ENCODE results near the gene RNF4. TPM values are rescaled to one million over a fixed set of nuclear protein-coding genes. Genes with fewer than 3 reads are reported as not detected.

Gene RNF4
- total and polyA plus RNA-seq, 2 donors (not counting 1 experiment from before 2014, with no cell fraction given), result 45.6 to 72.4 TPM

- DNase-seq (ENCODE audit: low read depth in 2 of 2), result no peak
- Histone ChIP-seq H3K4me3 (replicated peaks in 1 of 4; ENCODE audit: control extremely low read depth in 1 of 4, insufficient read depth in 1 of 4, low read depth in 3 of 4, low read length in 4 of 4) (no peak overlapping the region), H3K27ac (ENCODE audit: insufficient read depth, low read length) (no peak overlapping the region), H2AFZ (ENCODE audit: low read length) (no peak overlapping the region), H3K36me3 (ENCODE audit: control insufficient read depth, insufficient read depth, low read length) (no peaks in the 10 kb centered on the region), H3K9me3 (ENCODE audit: control insufficient read depth, insufficient read depth, low read depth, low read length) (no peaks in the 10 kb centered on the region), H3K9ac (ENCODE audit: insufficient read depth, low read length) (no peak overlapping the region), H3K4me1 (ENCODE audit: control insufficient read depth, extremely low read depth, insufficient read depth, low read length) (no peaks in the 10 kb centered on the region), H4K20me1 (ENCODE audit: control insufficient read depth, extremely low read depth, insufficient read depth, low read length) (no peaks in the 10 kb centered on the region), H3K79me2 (ENCODE audit: control insufficient read depth, insufficient read depth, low read length) (no peaks in the 10 kb centered on the region), H3K4me2 (ENCODE audit: extremely low read depth, insufficient read depth, low read length) (no peak overlapping the region), H3K27me3 (ENCODE audit: control insufficient read depth, insufficient read depth, low read length) (peaks cover 4% of the 10 kb centered on the region)
- TF ChIP-seq EZH2 (IDR thresholded peaks at IDR 0.05; ENCODE audit: low read length, missing control alignments), result no peak
- TF ChIP-seq, protein P1, sequence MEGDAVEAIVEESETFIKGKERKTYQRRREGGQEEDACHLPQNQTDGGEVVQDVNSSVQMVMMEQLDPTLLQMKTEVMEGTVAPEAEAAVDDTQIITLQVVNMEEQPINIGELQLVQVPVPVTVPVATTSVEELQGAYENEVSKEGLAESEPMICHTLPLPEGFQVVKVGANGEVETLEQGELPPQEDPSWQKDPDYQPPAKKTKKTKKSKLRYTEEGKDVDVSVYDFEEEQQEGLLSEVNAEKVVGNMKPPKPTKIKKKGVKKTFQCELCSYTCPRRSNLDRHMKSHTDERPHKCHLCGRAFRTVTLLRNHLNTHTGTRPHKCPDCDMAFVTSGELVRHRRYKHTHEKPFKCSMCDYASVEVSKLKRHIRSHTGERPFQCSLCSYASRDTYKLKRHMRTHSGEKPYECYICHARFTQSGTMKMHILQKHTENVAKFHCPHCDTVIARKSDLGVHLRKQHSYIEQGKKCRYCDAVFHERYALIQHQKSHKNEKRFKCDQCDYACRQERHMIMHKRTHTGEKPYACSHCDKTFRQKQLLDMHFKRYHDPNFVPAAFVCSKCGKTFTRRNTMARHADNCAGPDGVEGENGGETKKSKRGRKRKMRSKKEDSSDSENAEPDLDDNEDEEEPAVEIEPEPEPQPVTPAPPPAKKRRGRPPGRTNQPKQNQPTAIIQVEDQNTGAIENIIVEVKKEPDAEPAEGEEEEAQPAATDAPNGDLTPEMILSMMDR (conservative IDR thresholded peaks at IDR 0.05 in 1 of 2, IDR thresholded peaks at IDR 0.05 in 1 of 2; ENCODE audit: low read depth in 1 of 2, low read length in 2 of 2), result no peak
Observed at GRCh38 chr4:2425386-2426068, 43.4 kb upstream of the RNF4 start.

DNA sequence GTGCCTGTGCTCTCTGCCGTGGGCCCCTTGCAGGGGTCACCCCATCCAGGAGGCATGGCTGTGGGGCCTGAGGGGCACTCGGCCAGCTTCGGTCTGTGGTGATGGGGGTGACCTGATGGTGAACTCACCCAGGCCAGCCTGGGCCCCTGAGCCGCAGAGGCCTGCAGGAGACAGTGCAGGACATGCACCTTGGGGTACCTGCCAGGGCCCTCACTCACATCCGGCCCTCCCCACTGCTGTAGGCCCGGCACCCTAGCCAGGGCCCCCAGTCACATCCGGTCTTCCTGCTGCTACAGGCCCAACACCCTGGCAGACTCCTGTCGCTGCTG is 42.9 kb upstream of the RNF4 start:
- no peak for DNase-seq (ENCODE audit: low read depth in 2 of 2)
- Histone ChIP-seq H3K4me2 (ENCODE audit: extremely low read depth, insufficient read depth, low read length) (no peak overlapping the region), H3K9me3 (ENCODE audit: control insufficient read depth, insufficient read depth, low read depth, low read length) (no peaks in the 10 kb centered on the region), H3K4me1 (ENCODE audit: control insufficient read depth, extremely low read depth, insufficient read depth, low read length) (no peaks in the 10 kb centered on the region), H3K4me3 (replicated peaks in 1 of 4; ENCODE audit: control extremely low read depth in 1 of 4, insufficient read depth in 1 of 4, low read depth in 3 of 4, low read length in 4 of 4) (no peak overlapping the region), H3K27ac (ENCODE audit: insufficient read depth, low read length) (no peak overlapping the region), H3K9ac (ENCODE audit: insufficient read depth, low read length) (no peak overlapping the region), H3K27me3 (ENCODE audit: control insufficient read depth, insufficient read depth, low read length) (no peaks in the 10 kb centered on the region), H3K79me2 (ENCODE audit: control insufficient read depth, insufficient read depth, low read length) (no peaks in the 10 kb centered on the region), H4K20me1 (ENCODE audit: control insufficient read depth, extremely low read depth, insufficient read depth, low read length) (no peaks in the 10 kb centered on the region), H2AFZ (ENCODE audit: low read length) (no peak overlapping the region), H3K36me3 (ENCODE audit: control insufficient read depth, insufficient read depth, low read length) (no peaks in the 10 kb centered on the region)
- TF ChIP-seq EZH2 (IDR thresholded peaks at IDR 0.05; ENCODE audit: low read length, missing control alignments), result no peak
- TF ChIP-seq, protein P1 (conservative IDR thresholded peaks at IDR 0.05 in 1 of 2, IDR thresholded peaks at IDR 0.05 in 1 of 2; ENCODE audit: low read depth in 1 of 2, low read length in 2 of 2), result no peak

DNA sequence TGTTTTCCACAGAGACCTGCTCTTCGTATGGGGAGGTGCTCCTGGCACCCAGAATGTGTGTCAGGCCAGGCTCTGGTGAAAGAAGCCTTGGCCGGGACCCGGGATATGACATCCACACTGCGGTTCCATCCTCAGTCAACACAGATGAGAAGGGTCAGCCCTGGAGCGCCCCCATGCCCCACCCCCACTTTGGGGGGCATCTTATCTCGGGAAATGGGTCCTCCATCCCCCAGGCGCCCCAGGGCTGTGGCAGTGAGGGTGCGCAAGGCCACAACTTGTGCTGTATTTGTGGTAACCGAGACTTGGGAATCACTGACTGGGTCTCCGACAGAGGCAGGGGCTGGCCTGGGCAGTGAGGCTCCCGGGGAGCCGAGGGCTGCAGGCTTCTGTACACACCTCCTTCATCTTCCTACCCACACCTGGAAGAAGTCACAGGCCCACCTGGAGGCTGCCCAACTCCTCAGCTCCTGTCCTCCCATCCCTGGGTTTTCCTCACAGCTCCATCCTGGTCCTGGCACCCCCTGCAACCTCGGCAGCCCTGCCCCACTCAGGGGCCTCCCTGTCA is 42.1 kb upstream of the RNF4 start:
- H3K9me3 ChIP-seq (ENCODE audit: control insufficient read depth, insufficient read depth, low read depth, low read length), result no peaks in the 10 kb centered on the region
- H3K4me3 ChIP-seq (replicated peaks in 1 of 4; ENCODE audit: control extremely low read depth in 1 of 4, insufficient read depth in 1 of 4, low read depth in 3 of 4, low read length in 4 of 4), result no peak overlapping the region
- H3K4me2 ChIP-seq (ENCODE audit: extremely low read depth, insufficient read depth, low read length), result no peak overlapping the region
- TF ChIP-seq EZH2 (IDR thresholded peaks at IDR 0.05; ENCODE audit: low read length, missing control alignments), result no peak
- TF ChIP-seq, protein P1 (conservative IDR thresholded peaks at IDR 0.05 in 1 of 2, IDR thresholded peaks at IDR 0.05 in 1 of 2; ENCODE audit: low read depth in 1 of 2, low read length in 2 of 2), result no peak
- H3K79me2 ChIP-seq (ENCODE audit: control insufficient read depth, insufficient read depth, low read length), result no peaks in the 10 kb centered on the region
- H2AFZ ChIP-seq (ENCODE audit: low read length), result no peak overlapping the region
- H3K27ac ChIP-seq (ENCODE audit: insufficient read depth, low read length), result no peak overlapping the region
- H4K20me1 ChIP-seq (ENCODE audit: control insufficient read depth, extremely low read depth, insufficient read depth, low read length), result no peaks in the 10 kb centered on the region
- H3K27me3 ChIP-seq (ENCODE audit: control insufficient read depth, insufficient read depth, low read length), result no peaks in the 10 kb centered on the region
- H3K9ac ChIP-seq (ENCODE audit: insufficient read depth, low read length), result no peak overlapping the region
- H3K4me1 ChIP-seq (ENCODE audit: control insufficient read depth, extremely low read depth, insufficient read depth, low read length), result no peaks in the 10 kb centered on the region
- no peak for DNase-seq (ENCODE audit: low read depth in 2 of 2)
- no peaks in the 10 kb centered on the region for H3K36me3 ChIP-seq (ENCODE audit: control insufficient read depth, insufficient read depth, low read length)

All from fibroblast of lung (primary cell).